Retinal pigment epithelial cell (primary cell): ENCODE results near the gene EPHX1.

Experiments used
- DNase-seq: peaks from one replicate; pipeline ENCODE4 v3.0.0-alpha.2; 2010; ENCODE audit warnings: low read depth
- H3K4me3 ChIP-seq: 2 replicates; pipeline ENCODE4 v1.5.1; 2011; ENCODE audit warnings: mild to moderate bottlenecking, low read length, control low read depth, moderate library complexity
- CTCF ChIP-seq: conservative IDR thresholded peaks from 2 replicates; pipeline ENCODE4 v1.5.1; 2011; ENCODE audit warnings: low read depth, low read length, control low read depth, inconsistent platforms

The EPHX1 gene

GRCh38 chr1:225874431-225874830 lies 64.5 kb downstream of the EPHX1 start:
- no peak for DNase-seq
- no peak for TF ChIP-seq CTCF
- no peak overlapping the region for H3K4me3 ChIP-seq

- TF ChIP-seq CTCF, result no peak
- H3K4me3 ChIP-seq, result no peak overlapping the region
- no peak for DNase-seq
These were observed 65.3 kb downstream of the EPHX1 start for GRCh38 chr1:225875044-225875815.

- no peak overlapping the region for H3K4me3 ChIP-seq
- TF ChIP-seq CTCF, result no peak
- no peak for DNase-seq
These were observed 67.1 kb downstream of the EPHX1 start for GRCh38 chr1:225876900-225877510.

GRCh38 chr1:225877580-225877979 lies 67.7 kb downstream of the EPHX1 start:
- no peak overlapping the region for H3K4me3 ChIP-seq
- DNase-seq, result no peak
- TF ChIP-seq CTCF, result peak; percentile 72

GRCh38 chr1:225878282-225878681 lies 68.4 kb downstream of the EPHX1 start:
- TF ChIP-seq CTCF, result no peak
- no peak for DNase-seq
- no peak overlapping the region for H3K4me3 ChIP-seq

- no peak for DNase-seq
- H3K4me3 ChIP-seq, result no peak overlapping the region
- TF ChIP-seq CTCF, result no peak
These were observed 69.7 kb downstream of the EPHX1 start for GRCh38 chr1:225879521-225880221.
